Measurements from ENCODE around the gene GTPBP1.

DNA sequence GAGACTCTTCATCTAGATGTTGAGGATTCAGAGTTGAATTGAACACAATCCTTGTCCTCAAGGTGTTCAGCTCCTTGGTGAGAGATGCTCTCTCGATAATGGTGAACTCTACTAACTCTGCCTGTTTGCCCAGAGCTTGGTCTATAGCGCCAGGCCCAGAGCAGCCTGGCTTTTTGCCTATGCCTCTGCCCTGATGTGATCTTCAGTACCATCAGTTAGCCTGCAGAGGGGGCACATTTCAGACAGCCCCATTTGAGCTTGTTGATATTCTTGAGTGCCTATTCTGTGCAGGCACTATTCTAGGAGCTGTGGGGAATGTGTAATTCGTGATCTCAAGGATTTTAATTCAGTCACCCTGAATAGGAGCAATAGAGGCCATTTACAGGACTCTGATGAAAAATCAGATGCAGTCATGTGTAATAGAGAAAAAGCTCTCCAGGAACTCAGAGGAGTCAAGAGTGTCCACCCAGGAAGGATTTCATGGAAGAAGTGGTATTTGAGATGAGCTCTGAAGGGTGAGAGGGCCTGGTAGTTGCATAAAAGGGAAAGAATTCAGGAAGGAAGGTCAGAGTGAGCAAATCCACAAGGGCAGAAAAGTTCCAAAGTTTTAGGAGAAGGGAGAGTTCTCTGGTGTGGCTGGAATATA, 19.3 kb downstream of the GTPBP1 start:
- TF ChIP-seq, protein P1, sequence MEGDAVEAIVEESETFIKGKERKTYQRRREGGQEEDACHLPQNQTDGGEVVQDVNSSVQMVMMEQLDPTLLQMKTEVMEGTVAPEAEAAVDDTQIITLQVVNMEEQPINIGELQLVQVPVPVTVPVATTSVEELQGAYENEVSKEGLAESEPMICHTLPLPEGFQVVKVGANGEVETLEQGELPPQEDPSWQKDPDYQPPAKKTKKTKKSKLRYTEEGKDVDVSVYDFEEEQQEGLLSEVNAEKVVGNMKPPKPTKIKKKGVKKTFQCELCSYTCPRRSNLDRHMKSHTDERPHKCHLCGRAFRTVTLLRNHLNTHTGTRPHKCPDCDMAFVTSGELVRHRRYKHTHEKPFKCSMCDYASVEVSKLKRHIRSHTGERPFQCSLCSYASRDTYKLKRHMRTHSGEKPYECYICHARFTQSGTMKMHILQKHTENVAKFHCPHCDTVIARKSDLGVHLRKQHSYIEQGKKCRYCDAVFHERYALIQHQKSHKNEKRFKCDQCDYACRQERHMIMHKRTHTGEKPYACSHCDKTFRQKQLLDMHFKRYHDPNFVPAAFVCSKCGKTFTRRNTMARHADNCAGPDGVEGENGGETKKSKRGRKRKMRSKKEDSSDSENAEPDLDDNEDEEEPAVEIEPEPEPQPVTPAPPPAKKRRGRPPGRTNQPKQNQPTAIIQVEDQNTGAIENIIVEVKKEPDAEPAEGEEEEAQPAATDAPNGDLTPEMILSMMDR (IDR thresholded peaks at IDR 0.05; ENCODE audit: extremely low read depth in 1 of 2, insufficient read depth in 1 of 2, low read depth in 1 of 2, low read length in 2 of 2): peak; percentile 61 to 65
- no peak for TF ChIP-seq FOS (IDR thresholded peaks at IDR 0.05; ENCODE audit: borderline replicate concordance, insufficient read depth, low read length)
- TF ChIP-seq EZH2 (IDR thresholded peaks at IDR 0.05; ENCODE audit: borderline replicate concordance, low read depth, low read length, severe bottlenecking): no peak
- TF ChIP-seq MYC (IDR thresholded peaks at IDR 0.05; ENCODE audit: low read depth, low read length): no peak
- no peak for TF ChIP-seq POLR2A (IDR thresholded peaks at IDR 0.05; ENCODE audit: low read depth, low read length)
- TF ChIP-seq, protein P2, sequence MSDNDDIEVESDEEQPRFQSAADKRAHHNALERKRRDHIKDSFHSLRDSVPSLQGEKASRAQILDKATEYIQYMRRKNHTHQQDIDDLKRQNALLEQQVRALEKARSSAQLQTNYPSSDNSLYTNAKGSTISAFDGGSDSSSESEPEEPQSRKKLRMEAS (IDR thresholded peaks at IDR 0.05; ENCODE audit: insufficient read depth, insufficient read length): no peak
- TF ChIP-seq POLR2AphosphoS5 (IDR thresholded peaks at IDR 0.05; ENCODE audit: insufficient read depth, low read depth, low read length): no peak
- no peak for TF ChIP-seq GATA2 (IDR thresholded peaks at IDR 0.05; ENCODE audit: insufficient read depth, insufficient read length, low read depth, low read length)
